Measurements from ENCODE around the gene ZIC3. TPM values are rescaled to one million over a fixed set of nuclear protein-coding genes. Genes with fewer than 3 reads are reported as not detected.

Gene ZIC3
- total RNA-seq, 1 donor from 2014 or later: not detected

GRCh38 chrX:137587151-137587550 lies 21.2 kb downstream of the ZIC3 start:
- H3K36me3 ChIP-seq (ENCODE audit: control insufficient read depth, insufficient read depth, low read length): no peaks in the 10 kb centered on the region
- H3K4me3 ChIP-seq (ENCODE audit: low read depth, low read length): no peak overlapping the region
- no peak for DNase-seq (ENCODE audit: low read depth)
- no peaks in the 10 kb centered on the region for H3K27me3 ChIP-seq (ENCODE audit: control insufficient read depth, insufficient read depth, low read length)
- FAIRE-seq: no peak
- no peak for TF ChIP-seq CTCF (IDR thresholded peaks at IDR 0.05; ENCODE audit: insufficient read depth, low read length, severe bottlenecking)

GRCh38 chrX:137600769-137601168 lies 34.8 kb downstream of the ZIC3 start:
- TF ChIP-seq CTCF (IDR thresholded peaks at IDR 0.05; ENCODE audit: insufficient read depth, low read length, severe bottlenecking): no peak
- no peaks in the 10 kb centered on the region for H3K27me3 ChIP-seq (ENCODE audit: control insufficient read depth, insufficient read depth, low read length)
- H3K4me3 ChIP-seq (ENCODE audit: low read depth, low read length): no peak overlapping the region
- FAIRE-seq (no peak), DNase-seq (ENCODE audit: low read depth) (no peak)
- no peaks in the 10 kb centered on the region for H3K36me3 ChIP-seq (ENCODE audit: control insufficient read depth, insufficient read depth, low read length)

Measured in bronchial epithelial cell (primary cell).